ENCODE measurements around the gene KYAT1. TPM values are rescaled to one million over a fixed set of nuclear protein-coding genes. Genes with fewer than 3 reads are reported as not detected.
A peak's percentile ranks its signal among the peaks of the same experiment; 100 is the strongest.

The KYAT1 gene
- total RNA-seq, 1 experiment from 2014 or later: 14.6 TPM

DNA sequence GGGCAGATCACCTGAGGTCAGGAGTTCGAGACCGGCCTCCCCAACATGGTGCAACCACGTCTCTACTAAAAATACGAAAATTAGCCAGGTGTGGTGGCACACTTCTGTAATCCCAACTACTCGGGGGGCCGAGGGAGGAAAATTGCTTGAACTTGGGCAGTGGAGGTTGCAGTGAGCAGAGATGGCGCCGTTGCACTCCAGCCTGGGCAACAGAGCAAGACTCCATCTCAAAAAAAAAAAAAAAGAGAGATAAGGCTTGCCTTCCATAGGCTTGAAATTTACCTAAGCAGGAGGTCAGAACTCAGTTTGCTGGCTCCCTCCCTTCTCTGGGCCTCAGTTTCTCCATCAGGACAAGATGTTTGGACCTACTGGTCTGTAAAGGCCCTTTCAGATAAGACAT lies 53.5 kb downstream of the KYAT1 start:
- peaks cover 3% of the 10 kb centered on the region; the same call in 1 of the 2 replicates for H3K79me2 ChIP-seq (ENCODE audit: insufficient read depth, low read length)
- peak overlapping the region in 1 of 3 experiments; percentile 81; a peak in 1 of 7 replicates for H3K27ac Mint-ChIP-seq
- no peak overlapping the region for H3K4ac ChIP-seq (ENCODE audit: low read depth, low read length)
- H3K23me2 ChIP-seq (ENCODE audit: insufficient read length, low read depth, low read length, poor library complexity, severe bottlenecking): peaks cover 8% of the 10 kb centered on the region
- H4K20me1 ChIP-seq (ENCODE audit: control insufficient read depth, insufficient read depth, insufficient read length): no peaks in the 10 kb centered on the region
- no peak overlapping the region for H4K8ac ChIP-seq (replicated peaks; ENCODE audit: insufficient read length, low read depth, low read length)
- H3K56ac ChIP-seq (ENCODE audit: insufficient read length, low read depth, low read length): no peak overlapping the region
- peaks cover 38 to 63% (median 62%) of the 10 kb centered on the region in 3 experiments; a peak in 6 of 7 replicates for H3K36me3 Mint-ChIP-seq (ENCODE audit: insufficient read depth in 1 of 3, low read depth in 3 of 3)
- H3K27me3 Mint-ChIP-seq (ENCODE audit: low read depth): no peaks in the 10 kb centered on the region
- no peak overlapping the region for H2BK12ac ChIP-seq (ENCODE audit: insufficient read length, low read depth, low read length)
- no peak overlapping the region for H2AFZ ChIP-seq (ENCODE audit: low read length)
- H3K4me3 Mint-ChIP-seq: peak overlapping the region; percentile 90 to 93
- no peaks in the 10 kb centered on the region for H3K4me1 ChIP-seq (ENCODE audit: insufficient read depth, low read length)
- no peak for DNase-seq
- no peak overlapping the region for H4K91ac ChIP-seq (ENCODE audit: insufficient read length, low read depth, low read length)
- peaks cover 6 to 10% of the 10 kb centered on the region in 2 experiments for H3K4me1 Mint-ChIP-seq
- H2BK5ac ChIP-seq (ENCODE audit: insufficient read length, low read length): no peak overlapping the region
- H2BK120ac ChIP-seq (ENCODE audit: low read depth, low read length, poor library complexity, severe bottlenecking): no peak overlapping the region
- H3K9me3 Mint-ChIP-seq: no peaks in the 10 kb centered on the region
- no peak overlapping the region for H2AK5ac ChIP-seq (ENCODE audit: insufficient read length, low read length)
- no peak for TF ChIP-seq CTCF (conservative IDR thresholded peaks at IDR 0.05)
- H3T11ph ChIP-seq (ENCODE audit: low read length): no peak overlapping the region
- no peak overlapping the region for H2BK20ac ChIP-seq (ENCODE audit: low read depth, low read length, poor library complexity, severe bottlenecking)
- H4K5ac ChIP-seq (ENCODE audit: insufficient read length, low read depth, low read length): no peak overlapping the region
- no peaks in the 10 kb centered on the region for H3K27me3 ChIP-seq (ENCODE audit: insufficient read depth, low read length)
- peaks cover 8% of the 10 kb centered on the region for H3K79me1 ChIP-seq (ENCODE audit: insufficient read depth, low read depth, low read length, poor library complexity, severe bottlenecking)
- peak overlapping the region; percentile 91 for H3K4me2 ChIP-seq (ENCODE audit: insufficient read depth, insufficient read length, low read length)
- no peak overlapping the region for H3K23ac ChIP-seq (ENCODE audit: insufficient read length, low read depth, low read length)
- WGBS (ENCODE audit: extremely low coverage, insufficient read length, low lambda C conversion rate): no CpG with 5 or more reads among the region's 8 CpGs
- no peak overlapping the region for H3K9ac ChIP-seq (ENCODE audit: extremely low read depth, insufficient read length, low read length)
- H3K18ac ChIP-seq (ENCODE audit: insufficient read length, low read depth, low read length): no peak overlapping the region
- no peak overlapping the region for H2BK15ac ChIP-seq (ENCODE audit: low read depth, low read length)
- H3K14ac ChIP-seq (ENCODE audit: insufficient read depth, low read length): no peak overlapping the region
- no peak overlapping the region for H3K27ac ChIP-seq (ENCODE audit: insufficient read length, low read depth, low read length)
- H3K9me3 ChIP-seq (ENCODE audit: control insufficient read depth, low read depth, low read length): no peaks in the 10 kb centered on the region
